HUES48 (cell line): ENCODE data around the gene EFHC2.
"Not testable (repeated sequence)": the region's sequence is repeated elsewhere in the genome, so short reads cannot be mapped to it uniquely, and the experiment has no call there.

Experiments
- H3K27ac ChIP-seq: one replicate; pipeline ENCODE4 v1.7.0; 2013; ENCODE audit warnings: low read depth, low read length, inconsistent platforms
- H3K27me3 ChIP-seq: 2 replicates; pipeline ENCODE4 v1.6.1; 2013; ENCODE audit warnings: mild to moderate bottlenecking, low read length; ENCODE audit not compliant: control insufficient read depth, insufficient read depth
- H3K36me3 ChIP-seq: 2 replicates; pipeline ENCODE4 v1.6.1; 2013; ENCODE audit warnings: low read length; ENCODE audit not compliant: control insufficient read depth, insufficient read depth
- H3K4me1 ChIP-seq: 2 replicates; pipeline ENCODE4 v1.6.1; 2013; ENCODE audit warnings: mild to moderate bottlenecking, low read length; ENCODE audit not compliant: control insufficient read depth, insufficient read depth
- H3K4me3 ChIP-seq: 2 replicates; pipeline ENCODE4 v1.5.1; 2013; ENCODE audit warnings: mild to moderate bottlenecking, low read depth, low read length
- H3K9ac ChIP-seq: 2 replicates; pipeline ENCODE4 v1.6.1; 2013; ENCODE audit warnings: mild to moderate bottlenecking, low read depth, low read length, moderate library complexity
- H3K9me3 ChIP-seq: 2 replicates; pipeline ENCODE4 v1.6.1; 2013; ENCODE audit warnings: low read length; ENCODE audit not compliant: control insufficient read depth, insufficient read depth

The EFHC2 gene

DNA sequence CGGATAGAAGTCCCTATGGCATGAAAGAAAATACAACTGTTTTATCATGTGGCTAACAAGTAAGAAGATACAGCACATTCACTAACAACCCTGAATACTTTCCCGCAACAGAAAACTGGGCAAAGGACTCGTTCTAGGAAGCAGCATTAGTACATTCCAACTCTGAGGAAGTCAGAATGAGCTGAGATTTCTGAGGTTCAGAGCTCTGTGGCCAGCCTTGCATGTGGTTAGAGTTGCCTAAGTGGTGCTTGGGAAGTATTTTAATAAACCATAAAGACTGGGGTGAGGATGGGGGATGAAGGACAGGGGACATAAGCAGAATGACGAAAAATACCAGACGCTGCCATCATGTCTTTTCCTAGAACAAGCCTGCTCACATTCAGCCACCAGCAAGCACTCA is 82.2 kb downstream of the EFHC2 start:
- Histone ChIP-seq H3K27ac (no peak overlapping the region), H3K36me3 (no peaks in the 10 kb centered on the region), H3K4me1 (peaks cover 4% of the 10 kb centered on the region; the same call in 1 of the 2 replicates), H3K27me3 (no peaks in the 10 kb centered on the region), H3K4me3 (no peak overlapping the region), H3K9me3 (no peaks in the 10 kb centered on the region), H3K9ac (no peak overlapping the region)

DNA sequence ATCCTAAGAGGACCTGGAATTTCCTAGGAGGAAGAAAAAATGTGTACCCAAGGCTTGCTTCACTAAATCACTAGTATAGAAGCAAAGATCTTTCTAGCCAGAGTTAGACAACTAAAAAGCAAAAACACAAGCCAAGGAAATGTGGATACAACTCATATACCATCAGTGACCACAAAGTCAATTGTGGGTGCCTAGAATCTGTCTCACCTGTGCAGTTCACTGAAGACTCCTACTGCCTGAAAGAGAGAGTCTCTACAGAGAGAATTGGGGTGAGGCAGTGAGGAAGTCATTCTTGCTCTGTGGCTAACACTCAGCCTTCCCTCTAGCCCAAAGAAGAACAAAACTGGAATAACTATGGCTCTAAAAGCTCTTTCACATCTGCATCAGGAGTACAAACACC is 82.9 kb downstream of the EFHC2 start:
- Histone ChIP-seq H3K9me3 (no peaks in the 10 kb centered on the region), H3K27ac (no peak overlapping the region), H3K4me1 (peaks cover 4% of the 10 kb centered on the region; the same call in 1 of the 2 replicates), H3K4me3 (no peak overlapping the region), H3K36me3 (no peaks in the 10 kb centered on the region), H3K9ac (no peak overlapping the region), H3K27me3 (no peaks in the 10 kb centered on the region)

DNA sequence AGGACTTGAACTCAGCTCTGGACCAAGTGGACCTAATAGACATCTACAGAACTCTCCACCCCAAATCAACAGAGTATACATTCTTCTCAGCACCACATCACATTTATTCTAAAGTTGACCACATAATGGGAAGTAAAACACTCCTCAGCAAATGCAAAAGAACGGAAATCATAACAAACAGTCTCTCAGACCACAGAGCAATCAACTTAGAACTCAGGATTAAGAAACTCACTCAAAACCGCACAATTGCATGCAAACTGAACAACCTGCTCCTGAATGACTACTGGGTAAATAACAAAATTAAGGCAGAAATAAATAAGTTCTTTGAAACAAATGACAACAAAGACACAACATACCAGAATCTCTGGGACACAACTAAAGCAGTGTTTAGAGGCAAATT is 87.7 kb downstream of the EFHC2 start:
- not testable (repeated sequence) for H3K36me3 ChIP-seq

DNA sequence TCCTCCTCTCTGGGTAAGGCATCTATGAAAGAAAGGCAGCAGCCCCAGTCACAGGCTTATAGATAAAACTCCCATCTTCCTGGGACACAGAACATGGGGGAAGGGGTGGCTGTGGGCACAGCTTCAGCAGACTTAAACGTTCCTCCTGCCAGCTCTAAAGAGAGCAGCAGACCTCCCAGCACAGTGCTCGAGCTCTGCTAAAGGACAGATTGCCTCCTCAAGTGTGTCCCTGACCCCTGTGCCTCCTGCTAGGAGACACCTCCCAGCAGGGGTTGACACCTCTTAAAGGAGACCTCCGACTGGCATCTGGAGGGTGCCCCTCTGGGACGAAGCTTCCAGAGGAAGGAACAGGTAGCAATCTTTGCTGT is 89.9 kb downstream of the EFHC2 start:
- H3K9me3 ChIP-seq = no peaks in the 10 kb centered on the region
- H3K27ac ChIP-seq = no peak overlapping the region
- H3K4me1 ChIP-seq = peaks cover 13% of the 10 kb centered on the region; the same call in 1 of the 2 replicates
- no peaks in the 10 kb centered on the region for H3K27me3 ChIP-seq
- H3K4me3 ChIP-seq = no peak overlapping the region
- H3K36me3 ChIP-seq = no peaks in the 10 kb centered on the region
- no peak overlapping the region for H3K9ac ChIP-seq

More for the DNA sequence above, 87.7 kb downstream of the EFHC2 start:
- H3K27me3 ChIP-seq, H3K9me3 ChIP-seq, H3K4me1 ChIP-seq, H3K27ac ChIP-seq, H3K9ac ChIP-seq, H3K4me3 ChIP-seq: not testable (repeated sequence)

DNA sequence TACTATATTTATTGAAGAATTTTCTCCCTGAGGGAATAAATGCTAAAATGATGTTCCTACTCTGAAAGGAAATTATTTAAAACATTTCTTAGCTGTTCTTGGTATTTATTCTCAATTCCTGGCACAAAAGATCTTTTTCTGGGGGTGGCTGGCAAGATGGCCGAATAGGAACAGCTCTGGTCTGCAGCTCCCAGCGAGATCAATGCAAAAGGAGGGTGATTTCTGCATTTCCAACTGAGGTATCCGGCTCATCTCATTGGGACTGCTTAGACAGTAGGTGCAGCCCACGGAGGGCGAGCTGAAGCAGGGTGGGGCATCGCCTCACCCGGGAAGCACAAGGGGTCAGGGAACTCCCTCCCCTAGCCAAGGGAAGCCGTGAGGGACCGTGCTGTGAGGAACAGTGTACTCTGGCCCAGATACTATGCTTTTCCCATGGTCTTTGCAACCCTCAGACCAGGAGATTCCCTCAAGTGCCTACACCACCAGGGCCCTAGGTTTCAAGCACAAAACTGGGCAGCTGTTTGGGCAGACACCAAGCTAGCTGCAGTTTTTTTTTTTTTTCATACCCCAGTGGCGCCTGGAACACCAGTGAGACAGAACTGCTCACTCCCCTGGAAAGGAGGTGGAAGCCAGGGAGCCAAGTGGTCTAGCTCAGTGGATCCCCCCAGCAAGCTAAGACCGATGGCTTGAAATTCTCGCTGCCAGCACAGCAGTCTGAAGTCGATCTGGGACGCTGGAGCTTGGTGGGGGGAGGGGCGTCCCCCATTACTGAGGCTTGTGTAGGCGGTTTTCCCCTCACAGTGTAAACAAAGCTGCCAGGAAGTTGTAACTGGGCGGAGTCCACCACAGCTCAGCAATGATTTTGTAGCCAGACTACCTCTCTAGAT is 90.5 kb downstream of the EFHC2 start:
- H3K4me3 ChIP-seq, H3K27me3 ChIP-seq, H3K9me3 ChIP-seq, H3K36me3 ChIP-seq, H3K27ac ChIP-seq, H3K9ac ChIP-seq: not testable (repeated sequence)
- H3K4me1 ChIP-seq = peaks cover 13% of the 10 kb centered on the region; the same call in 1 of the 2 replicates

DNA sequence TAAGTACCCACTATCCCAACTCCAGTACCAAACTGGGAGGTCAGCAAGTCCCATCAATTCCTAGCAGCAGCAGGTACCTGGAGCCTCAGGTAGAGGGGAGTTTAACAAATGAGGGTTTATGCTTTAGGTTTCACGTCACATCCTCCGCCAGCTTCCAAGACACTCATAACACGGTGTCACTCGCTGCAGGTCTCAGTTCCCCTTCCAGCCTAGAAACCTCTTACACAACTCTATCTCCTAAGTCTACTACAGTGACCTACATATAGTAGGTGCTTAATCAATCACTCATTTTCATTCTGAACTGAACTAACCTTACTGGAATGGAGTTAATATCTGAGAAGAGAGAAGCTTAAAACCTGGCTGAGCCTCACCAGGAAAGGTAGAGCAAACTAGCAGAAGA is 96.0 kb downstream of the EFHC2 start:
- Histone ChIP-seq H3K9me3 (no peaks in the 10 kb centered on the region), H3K4me1 (peaks cover 21% of the 10 kb centered on the region), H3K36me3 (no peaks in the 10 kb centered on the region), H3K9ac (no peak overlapping the region), H3K4me3 (no peak overlapping the region), H3K27me3 (no peaks in the 10 kb centered on the region), H3K27ac (no peak overlapping the region)

DNA sequence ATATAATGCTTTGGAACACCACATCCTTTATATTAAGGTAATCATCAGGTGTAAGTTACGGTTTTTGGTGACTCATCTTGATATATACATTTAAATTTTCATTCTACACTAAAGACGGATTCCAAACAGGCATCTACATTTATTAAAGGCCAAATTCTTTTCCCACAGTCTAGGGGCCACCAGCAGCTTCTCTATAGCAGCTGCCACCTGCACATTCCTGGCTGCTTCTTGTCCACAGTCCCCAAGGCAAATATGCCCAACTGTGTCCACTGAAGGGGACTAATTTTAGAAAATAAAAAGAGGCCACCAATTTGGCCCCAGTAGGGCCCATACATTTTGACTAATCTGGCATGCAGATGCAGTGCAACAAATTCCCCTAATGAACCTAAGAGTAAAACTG is 96.6 kb downstream of the EFHC2 start:
- no peaks in the 10 kb centered on the region for H3K36me3 ChIP-seq

DNA sequence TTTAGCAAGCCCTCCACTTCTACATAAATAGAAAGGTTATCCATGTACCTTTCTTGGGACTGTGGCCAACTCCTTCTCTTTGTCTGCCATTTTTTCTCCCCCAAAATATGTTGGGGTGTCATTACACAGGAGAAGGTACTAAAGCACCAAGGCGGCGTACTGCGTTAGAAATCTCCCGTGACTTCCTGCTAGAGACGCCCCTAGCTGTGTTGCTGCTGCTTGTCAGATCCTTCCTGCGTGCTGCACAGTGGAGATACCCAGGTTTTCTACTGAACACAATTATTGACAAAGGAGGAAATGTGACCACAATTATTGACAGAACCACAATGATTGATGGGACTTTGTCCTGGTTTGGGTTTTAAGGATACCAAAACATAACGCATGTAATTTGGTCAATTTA is 97.7 kb downstream of the EFHC2 start:
- no peaks in the 10 kb centered on the region for H3K36me3 ChIP-seq
- peaks cover 21% of the 10 kb centered on the region for H3K4me1 ChIP-seq
- no peak overlapping the region for H3K9ac ChIP-seq
- no peaks in the 10 kb centered on the region for H3K27me3 ChIP-seq
- no peak overlapping the region for H3K27ac ChIP-seq
- no peaks in the 10 kb centered on the region for H3K9me3 ChIP-seq
- no peak overlapping the region for H3K4me3 ChIP-seq

More for the DNA sequence above, 96.6 kb downstream of the EFHC2 start:
- Histone ChIP-seq H3K27me3 (no peaks in the 10 kb centered on the region), H3K9me3 (no peaks in the 10 kb centered on the region), H3K9ac (no peak overlapping the region), H3K4me3 (no peak overlapping the region), H3K27ac (no peak overlapping the region), H3K4me1 (peaks cover 21% of the 10 kb centered on the region)

DNA sequence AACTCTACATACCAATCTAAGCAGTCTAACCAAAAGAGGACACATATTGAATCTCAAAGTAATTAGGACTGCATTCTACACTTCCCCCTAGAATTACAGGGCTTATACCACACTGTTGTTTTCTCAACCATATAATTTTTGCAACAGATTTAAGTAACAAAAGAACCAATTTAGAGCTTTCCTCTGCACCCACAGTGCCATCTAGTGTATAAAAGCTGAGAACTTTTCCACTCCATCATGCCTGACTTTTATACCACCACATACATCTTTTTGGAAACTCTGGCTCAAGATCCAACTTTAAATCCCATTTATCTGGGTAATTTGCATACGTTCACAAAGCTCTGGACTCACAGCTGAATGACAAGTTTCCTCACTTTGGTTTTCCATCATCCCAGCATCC is 99.5 kb downstream of the EFHC2 start:
- Histone ChIP-seq H3K4me1 (peaks cover 21% of the 10 kb centered on the region), H3K4me3 (no peak overlapping the region), H3K9me3 (no peaks in the 10 kb centered on the region), H3K27ac (no peak overlapping the region), H3K36me3 (no peaks in the 10 kb centered on the region), H3K9ac (no peak overlapping the region), H3K27me3 (no peaks in the 10 kb centered on the region)

DNA sequence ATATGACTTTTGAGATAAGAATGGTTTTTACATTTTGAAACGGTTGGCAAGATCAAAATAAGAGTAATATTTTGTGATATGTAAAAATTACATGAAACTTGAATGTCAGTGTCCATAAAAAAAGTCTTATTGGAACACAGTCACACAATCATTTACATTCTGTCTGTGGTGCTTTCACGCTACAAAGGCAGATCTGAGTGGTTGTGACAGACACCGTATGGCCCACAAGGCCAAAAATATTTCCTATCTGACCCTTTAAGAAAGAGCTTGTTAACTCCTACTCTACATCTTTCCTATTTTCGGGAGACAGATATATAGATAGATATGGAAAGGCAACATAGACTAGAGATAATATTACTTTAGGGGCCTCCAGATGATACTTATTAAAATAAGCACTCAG is 101.9 kb downstream of the EFHC2 start:
- no peaks in the 10 kb centered on the region for H3K9me3 ChIP-seq
- no peaks in the 10 kb centered on the region for H3K27me3 ChIP-seq
- no peaks in the 10 kb centered on the region for H3K36me3 ChIP-seq
- no peak overlapping the region for H3K9ac ChIP-seq
- H3K4me1 ChIP-seq = peaks cover 16% of the 10 kb centered on the region
- no peak overlapping the region for H3K4me3 ChIP-seq
- H3K27ac ChIP-seq = no peak overlapping the region

DNA sequence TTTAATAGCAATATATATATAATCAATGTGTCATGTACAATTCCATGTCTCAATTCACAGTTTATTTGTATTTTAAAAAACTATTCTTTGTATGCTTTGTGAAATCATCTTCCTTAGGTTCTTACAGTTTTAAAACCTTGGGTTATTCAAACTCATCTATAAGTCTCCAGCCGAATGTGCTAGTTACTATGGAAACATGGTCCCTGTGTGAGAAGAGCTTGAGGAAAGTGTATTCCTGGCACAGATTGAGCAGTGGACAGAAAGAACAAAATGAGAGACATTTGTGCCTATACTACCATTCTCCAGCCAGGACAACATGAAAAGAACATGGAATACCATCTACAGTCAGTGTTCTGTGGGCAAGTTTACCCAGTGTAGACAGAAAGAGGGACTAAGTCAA is 103.4 kb downstream of the EFHC2 start:
- no peak overlapping the region for H3K4me3 ChIP-seq
- H3K4me1 ChIP-seq = peaks cover 16% of the 10 kb centered on the region
- no peaks in the 10 kb centered on the region for H3K9me3 ChIP-seq
- no peaks in the 10 kb centered on the region for H3K36me3 ChIP-seq
- H3K27me3 ChIP-seq = no peaks in the 10 kb centered on the region
- no peak overlapping the region for H3K27ac ChIP-seq
- no peak overlapping the region for H3K9ac ChIP-seq
